ENCODE data around the gene INSRR.

INSRR gene

GRCh38 chr1:156822680-156823079, 36.2 kb downstream of the INSRR start:
- DNase-seq (ENCODE audit: low read depth), result no peak
- in situ Hi-C loops (cut with HindIII; ENCODE audit: low sequenced_read_pairs), result no loop called here
- no peak overlapping the region for H3K4me3 ChIP-seq (ENCODE audit: low read depth, low read length)
- no peak for TF ChIP-seq CTCF (IDR thresholded peaks at IDR 0.05; ENCODE audit: low read depth, low read length, missing control alignments)

GRCh38 chr1:156821801-156822200, 37.1 kb downstream of the INSRR start:
- in situ Hi-C loops (cut with HindIII; ENCODE audit: low sequenced_read_pairs), result no loop called here
- DNase-seq (ENCODE audit: low read depth), result no peak
- H3K4me3 ChIP-seq (ENCODE audit: low read depth, low read length), result no peak overlapping the region
- no peak for TF ChIP-seq CTCF (IDR thresholded peaks at IDR 0.05; ENCODE audit: low read depth, low read length, missing control alignments)

GRCh38 chr1:156816561-156817328, 42.2 kb downstream of the INSRR start, which contains the start of gene SH2D2A:
SH2D2A (minus strand) TSS chr1:156816848; CDS start chr1:156816708, 140 bp downstream.
- no peak within 1 kb of the TSS for H3K4me3 ChIP-seq (ENCODE audit: low read depth, low read length)
- DNase-seq (ENCODE audit: low read depth), result no peak
- no peak for TF ChIP-seq CTCF (IDR thresholded peaks at IDR 0.05; ENCODE audit: low read depth, low read length, missing control alignments)
- in situ Hi-C loops (cut with HindIII; ENCODE audit: low sequenced_read_pairs), result no loop called here

- in situ Hi-C loops (cut with HindIII; ENCODE audit: low sequenced_read_pairs), result no loop called here
- DNase-seq (ENCODE audit: low read depth), result no peak
- TF ChIP-seq CTCF (IDR thresholded peaks at IDR 0.05; ENCODE audit: low read depth, low read length, missing control alignments), result no peak
- no peak overlapping the region for H3K4me3 ChIP-seq (ENCODE audit: low read depth, low read length)
Observed at GRCh38 chr1:156815961-156816422, 42.9 kb downstream of the INSRR start.

GRCh38 chr1:156815307-156815826, 43.5 kb downstream of the INSRR start:
- H3K4me3 ChIP-seq (ENCODE audit: low read depth, low read length), result no peak overlapping the region
- no peak for DNase-seq (ENCODE audit: low read depth)
- in situ Hi-C loops (cut with HindIII; ENCODE audit: low sequenced_read_pairs), result no loop called here
- no peak for TF ChIP-seq CTCF (IDR thresholded peaks at IDR 0.05; ENCODE audit: low read depth, low read length, missing control alignments)

- TF ChIP-seq CTCF (IDR thresholded peaks at IDR 0.05; ENCODE audit: low read depth, low read length, missing control alignments), result no peak
- DNase-seq (ENCODE audit: low read depth), result no peak
- H3K4me3 ChIP-seq (ENCODE audit: low read depth, low read length), result no peak overlapping the region
- in situ Hi-C loops (cut with HindIII; ENCODE audit: low sequenced_read_pairs), result no loop called here
Observed at GRCh38 chr1:156814571-156815260, 44.2 kb downstream of the INSRR start.
